SK-N-SH (cell line): ENCODE measurements around the gene SSC4D. TPM values are rescaled to one million over a fixed set of nuclear protein-coding genes. Genes with fewer than 3 reads are reported as not detected.

Experiments used
- CTCF ChIA-PET: fragments of 300-600, 350-600 bp; formaldehyde crosslinking; extraction: SDS; loops from one replicate; lab custom pipeline; 2021; lab: Yijun Ruan, JAX
- POLR2A ChIA-PET: fragments of 350-600 bp; sonication (Branson Sonifier 250); formaldehyde crosslinking; extraction: SDS; loops from one replicate; lab custom pipeline; 2020; ENCODE audit warnings: antibody characterized with exemption, inconsistent platforms; lab: Yijun Ruan, JAX
- DNase-seq: peaks from one replicate; pipeline ENCODE4 v3.0.0; 2012
- H2AFZ ChIP-seq: fragments of 200-600 bp; sonication (generic); 2 replicates; pipeline ENCODE4 v1.8.1; 2016; ENCODE audit warnings: antibody characterized with exemption, mild to moderate bottlenecking, low read depth
- H3F3A ChIP-seq: fragments of 200-600 bp; sonication (generic); replicated peaks from 2 replicates; pipeline ENCODE3; 2016; ENCODE audit warnings: antibody characterized with exemption, mild to moderate bottlenecking; ENCODE audit not compliant: insufficient read depth
- H3K27ac ChIP-seq, 2 experiments: fragments of 200-500 bp in 1 of 2; fragments of 200-600 bp in 1 of 2; sonication (Bioruptor generic) in 1 of 2; sonication (generic), shearing (Covaris generic) in 1 of 2; 2 replicates each; pipeline versions ENCODE4 v1.5.1 to v1.6.1; 2014 to 2016; ENCODE audit warnings: low read depth in 2 of 2, inconsistent platforms in 1 of 2, low read length in 1 of 2, mild to moderate bottlenecking in 1 of 2, mixed read lengths in 1 of 2
- H3K27me3 ChIP-seq: fragments of 200-600 bp; sonication (generic), shearing (Covaris generic); 2 replicates; pipeline ENCODE4 v1.6.1; 2016; ENCODE audit warnings: mixed run types; ENCODE audit not compliant: insufficient read depth
- H3K36me3 ChIP-seq, 2 experiments: fragments of 200-500 bp in 1 of 2; fragments of 200-600 bp in 1 of 2; sonication (Bioruptor generic) in 1 of 2; sonication (generic) in 1 of 2; replicated peaks in 1 of 2; 2 replicates each; pipeline versions ENCODE3 to v1.5.1; 2014 to 2016; ENCODE audit warnings: low read length in 1 of 2, mild to moderate bottlenecking in 1 of 2; ENCODE audit not compliant: insufficient read depth in 2 of 2, control insufficient read depth in 1 of 2
- H3K4me1 ChIP-seq, 2 experiments: fragments of 200-500 bp in 1 of 2; fragments of 200-600 bp in 1 of 2; sonication (Bioruptor generic) in 1 of 2; sonication (generic), shearing (Covaris generic) in 1 of 2; 2 replicates each; pipeline versions ENCODE4 v1.5.1 to v1.6.1; 2014 to 2016; ENCODE audit warnings: low read depth in 1 of 2, low read length in 1 of 2, mixed run types in 1 of 2; ENCODE audit not compliant: insufficient read depth in 2 of 2, control insufficient read depth in 1 of 2
- H3K4me2 ChIP-seq: fragments of 200-600 bp; sonication (generic), shearing (Covaris generic); 2 replicates; pipeline ENCODE4 v1.6.1; 2017; ENCODE audit warnings: mixed run types
- H3K4me3 ChIP-seq, 2 experiments: fragments of 200-500 bp in 1 of 2; fragments of 200-600 bp in 1 of 2; sonication (Bioruptor generic) in 1 of 2; sonication (generic), shearing (Covaris generic) in 1 of 2; 2 replicates each; pipeline versions ENCODE4 v1.5.1 to v1.8.1; 2014 to 2016; ENCODE audit warnings: low read depth in 2 of 2, inconsistent platforms in 1 of 2, low read length in 1 of 2, mild to moderate bottlenecking in 1 of 2, mixed read lengths in 1 of 2, moderate library complexity in 1 of 2
- H3K79me2 ChIP-seq: fragments of 200-600 bp; sonication (generic); 2 replicates; pipeline ENCODE4 v1.8.1; 2017; ENCODE audit warnings: mild to moderate bottlenecking; ENCODE audit not compliant: insufficient read depth
- H3K9ac ChIP-seq: fragments of 200-600 bp; sonication (generic); 2 replicates; pipeline ENCODE4 v1.6.1; 2017; ENCODE audit warnings: mixed run types
- H3K9me2 ChIP-seq: fragments of 200-600 bp; sonication (generic); 2 replicates; pipeline ENCODE4 v1.6.1; 2017; ENCODE audit warnings: mixed run types
- H3K9me3 ChIP-seq: fragments of 200-600 bp; sonication (generic); 2 replicates; pipeline ENCODE4 v1.6.1; 2017; ENCODE audit warnings: mixed run types, mild to moderate bottlenecking, moderate library complexity
- H4K20me1 ChIP-seq: fragments of 200-600 bp; sonication (generic); 2 replicates; pipeline ENCODE4 v1.6.1; 2017; ENCODE audit warnings: mild to moderate bottlenecking, mixed run types; ENCODE audit not compliant: insufficient read depth
- CTCF ChIP-seq: fragments of 200-600 bp; sonication (generic); IDR thresholded peaks from 2 replicates; pipeline ENCODE4 v1.6.1; 2017; ENCODE audit warnings: antibody characterized with exemption, mild to moderate bottlenecking, moderate library complexity
- EZH2phosphoT487 ChIP-seq: fragments of 200-600 bp; sonication (generic); IDR thresholded peaks from 2 replicates; pipeline ENCODE4 v1.6.1; 2017; ENCODE audit warnings: low read depth, mixed run types, mild to moderate bottlenecking, antibody characterized with exemption, moderate library complexity, borderline replicate concordance
- FOSL2 ChIP-seq: IDR thresholded peaks from 2 replicates; pipeline ENCODE4 v1.4.0; 2012; ENCODE audit warnings: low read depth, mild to moderate bottlenecking, moderate library complexity, borderline replicate concordance
- GABPA ChIP-seq: IDR thresholded peaks from 2 replicates; pipeline ENCODE4 v1.4.0; 2012; ENCODE audit warnings: low read depth, mild to moderate bottlenecking
- NRF1 ChIP-seq: IDR thresholded peaks from 2 replicates; pipeline ENCODE4 v1.6.1; 2012; ENCODE audit warnings: low read depth, mild to moderate bottlenecking, low read length
- RAD21 ChIP-seq: IDR thresholded peaks from 2 replicates; pipeline ENCODE4 v1.6.1; 2012; ENCODE audit warnings: mild to moderate bottlenecking, low read length
- RCOR1 ChIP-seq: fragments of 150-350 bp; IDR thresholded peaks from 2 replicates; pipeline ENCODE4 v1.6.1; 2017; ENCODE audit warnings: antibody characterized with exemption, low read length
- SIN3A ChIP-seq: IDR thresholded peaks from 2 replicates; pipeline ENCODE4 v1.6.1; 2012; ENCODE audit warnings: low read depth, mild to moderate bottlenecking, low read length, moderate library complexity, borderline replicate concordance
- TEAD4 ChIP-seq: IDR thresholded peaks from 2 replicates; pipeline ENCODE4 v1.4.0; 2012; ENCODE audit warnings: mild to moderate bottlenecking, borderline replicate concordance; ENCODE audit not compliant: insufficient read depth
- YY1 ChIP-seq: IDR thresholded peaks from 2 replicates; pipeline ENCODE4 v1.4.0; 2012; ENCODE audit warnings: low read depth, mild to moderate bottlenecking
- WGBS: methylation state at CpG from one replicate; pipeline ENCODE4 v1.1.6; 2017; ENCODE audit warnings: low lambda C conversion rate; 5-methylcytosine and 5-hydroxymethylcytosine counted together
- polyA plus RNA-seq, 3 experiments: library from polyadenylated mRNA; depleted of rRNA; stranded (reverse); fragments of >200 nt; gene quantifications; 2 replicates each; pipeline ENCODE4 v1.2.3, GENCODE V29; 2012

The SSC4D gene
- polyA plus RNA-seq, 1 of the 3 experiments (the other 2 are of a cell fraction): 2.0 TPM

GRCh38 chr7:76354981-76355730 is 54.3 kb downstream of the SSC4D start:
- 0 out of 2 replicates have a peak overlapping the region, but pooled peaks have one; percentile 80 for H3K4me2 ChIP-seq
- H3F3A ChIP-seq: peaks cover 6% of the 10 kb centered on the region
- ChIA-PET POLR2A (interaction anchor here (1.4 kb wide), 1 partner anchor 37 kb away, joined by 4 read pairs; no protein-coding TSS in a partner anchor), CTCF (interaction anchor here (0.6 to 1.3 kb wide), 5 partner anchors 11 to 37 kb away, joined by 3 to 4 read pairs (median 3); no protein-coding TSS in a partner anchor)
- 89% methylated on average over 9 of the region's 9 CpGs for WGBS
- H4K20me1 ChIP-seq: peaks cover 78% of the 10 kb centered on the region
- H3K4me1 ChIP-seq: peaks cover 21 to 23% of the 10 kb centered on the region in 2 experiments; a peak in 3 of 4 replicates
- no peaks in the 10 kb centered on the region for H3K9me3 ChIP-seq
- H3K27ac ChIP-seq: no peak overlapping the region
- H2AFZ ChIP-seq: no peak overlapping the region
- H3K9me2 ChIP-seq: no peaks in the 10 kb centered on the region
- peaks cover 37 to 64% of the 10 kb centered on the region in 2 experiments for H3K36me3 ChIP-seq
- H3K4me3 ChIP-seq: no peak overlapping the region
- TF ChIP-seq FOSL2: no peak
- TF ChIP-seq, all 33 proteins: peak for 0
- H3K27me3 ChIP-seq: no peaks in the 10 kb centered on the region
- no peak for DNase-seq
- no peak overlapping the region for H3K9ac ChIP-seq
- peaks cover 86% of the 10 kb centered on the region for H3K79me2 ChIP-seq

- Histone ChIP-seq H3K9me3 (no peaks in the 10 kb centered on the region), H3F3A (peaks cover 4% of the 10 kb centered on the region), H3K9ac (no peak overlapping the region), H3K27me3 (no peaks in the 10 kb centered on the region), H3K79me2 (peaks cover 92% of the 10 kb centered on the region), H3K4me3 (no peak overlapping the region), H3K4me2 (0 out of 2 replicates have a peak overlapping the region, but pooled peaks have one; percentile 80)
- 83% methylated on average over 4 of the region's 4 CpGs for WGBS
- ChIA-PET CTCF (interaction anchor here (0.6 to 2.0 kb wide), 4 partner anchors 11 to 40 kb away, joined by 3 to 12 read pairs (median 3); no protein-coding TSS in a partner anchor), POLR2A (interaction anchor here (0.6 to 1.4 kb wide), 3 partner anchors 25 to 36 kb away, joined by 3 to 4 read pairs (median 3); no protein-coding TSS in a partner anchor)
- TF ChIP-seq RCOR1 (no peak), RAD21 (no peak), CTCF (no peak), GABPA (no peak)
- TF ChIP-seq, all 33 proteins: peak for 0
- H3K9me2 ChIP-seq: no peaks in the 10 kb centered on the region
- H2AFZ ChIP-seq: no peak overlapping the region
- no peak for DNase-seq
- peaks cover 85% of the 10 kb centered on the region for H4K20me1 ChIP-seq
- H3K36me3 ChIP-seq: peaks cover 41 to 70% of the 10 kb centered on the region in 2 experiments
- H3K27ac ChIP-seq: no peak overlapping the region
- H3K4me1 ChIP-seq: peaks cover 19 to 20% of the 10 kb centered on the region in 2 experiments; a peak in 3 of 4 replicates
Observed at GRCh38 chr7:76354516-76354915, 55.0 kb downstream of the SSC4D start.

DNA sequence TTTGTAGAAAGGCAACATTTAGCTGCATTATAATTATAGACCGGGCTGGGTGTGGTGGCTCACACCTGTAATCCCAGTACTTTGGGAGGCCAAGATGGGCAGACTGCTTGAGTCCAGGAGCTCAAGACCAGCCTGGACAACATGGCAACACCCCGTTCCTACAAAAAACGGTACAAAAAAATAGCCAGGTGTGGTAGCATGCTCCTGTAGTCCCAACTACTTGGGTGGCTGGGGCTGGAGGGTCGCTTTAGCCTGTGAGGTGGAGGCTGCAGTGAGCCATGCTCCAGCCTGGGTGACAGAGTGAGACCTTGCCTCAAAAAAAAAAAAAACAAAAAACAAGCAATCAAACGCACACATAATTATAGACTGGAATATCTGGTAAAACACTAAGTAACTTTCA is 55.8 kb downstream of the SSC4D start:
- CTCF ChIA-PET: interaction anchor here (1.5 to 2.0 kb wide), 2 partner anchors 35 to 39 kb away, joined by 4 to 12 read pairs; no protein-coding TSS in a partner anchor
- WGBS: 96% methylated on average over 5 of the region's 5 CpGs
- no peak for TF ChIP-seq CTCF
- TF ChIP-seq YY1: no peak
- no peak for TF ChIP-seq SIN3A
- TF ChIP-seq NRF1: no peak
- no peak for TF ChIP-seq TEAD4
- TF ChIP-seq EZH2phosphoT487: no peak

More for the DNA sequence above, 55.8 kb downstream of the SSC4D start:
- DNase-seq: no peak
- H3K4me1 ChIP-seq: peaks cover 17 to 21% of the 10 kb centered on the region in 2 experiments; a peak in 3 of 4 replicates
- H2AFZ ChIP-seq: no peak overlapping the region
- no peaks in the 10 kb centered on the region for H3K9me3 ChIP-seq
- H3K9ac ChIP-seq: no peak overlapping the region
- H3K27ac ChIP-seq: no peak overlapping the region
- no peak overlapping the region for H3K4me2 ChIP-seq
- H3F3A ChIP-seq: peaks cover 7% of the 10 kb centered on the region
- peaks cover 41 to 78% of the 10 kb centered on the region in 2 experiments for H3K36me3 ChIP-seq
- no peaks in the 10 kb centered on the region for H3K9me2 ChIP-seq
- POLR2A ChIA-PET: interaction anchor here (0.6 to 1.1 kb wide), 3 partner anchors 17 to 27 kb away, joined by 3 to 5 read pairs (median 3); no protein-coding TSS in a partner anchor
- no peak overlapping the region for H3K4me3 ChIP-seq
- no peaks in the 10 kb centered on the region for H3K27me3 ChIP-seq
- H4K20me1 ChIP-seq: peaks cover 92% of the 10 kb centered on the region
- H3K79me2 ChIP-seq: peaks cover 100% of the 10 kb centered on the region
